Activated CD4-positive, CD25-positive, alpha-beta regulatory T cell (primary cell): ENCODE results near the gene FRS3.
"Not testable (repeated sequence)": the region's sequence is repeated elsewhere in the genome, so short reads cannot be mapped to it uniquely, and the experiment has no call there.

Experiments used
- DNase-seq, 4 experiments: peaks; one replicate each; lab custom pipeline; 2025; lab: John Stamatoyannopoulos, UW

FRS3 gene, protein sequence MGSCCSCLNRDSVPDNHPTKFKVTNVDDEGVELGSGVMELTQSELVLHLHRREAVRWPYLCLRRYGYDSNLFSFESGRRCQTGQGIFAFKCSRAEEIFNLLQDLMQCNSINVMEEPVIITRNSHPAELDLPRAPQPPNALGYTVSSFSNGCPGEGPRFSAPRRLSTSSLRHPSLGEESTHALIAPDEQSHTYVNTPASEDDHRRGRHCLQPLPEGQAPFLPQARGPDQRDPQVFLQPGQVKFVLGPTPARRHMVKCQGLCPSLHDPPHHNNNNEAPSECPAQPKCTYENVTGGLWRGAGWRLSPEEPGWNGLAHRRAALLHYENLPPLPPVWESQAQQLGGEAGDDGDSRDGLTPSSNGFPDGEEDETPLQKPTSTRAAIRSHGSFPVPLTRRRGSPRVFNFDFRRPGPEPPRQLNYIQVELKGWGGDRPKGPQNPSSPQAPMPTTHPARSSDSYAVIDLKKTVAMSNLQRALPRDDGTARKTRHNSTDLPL

DNA sequence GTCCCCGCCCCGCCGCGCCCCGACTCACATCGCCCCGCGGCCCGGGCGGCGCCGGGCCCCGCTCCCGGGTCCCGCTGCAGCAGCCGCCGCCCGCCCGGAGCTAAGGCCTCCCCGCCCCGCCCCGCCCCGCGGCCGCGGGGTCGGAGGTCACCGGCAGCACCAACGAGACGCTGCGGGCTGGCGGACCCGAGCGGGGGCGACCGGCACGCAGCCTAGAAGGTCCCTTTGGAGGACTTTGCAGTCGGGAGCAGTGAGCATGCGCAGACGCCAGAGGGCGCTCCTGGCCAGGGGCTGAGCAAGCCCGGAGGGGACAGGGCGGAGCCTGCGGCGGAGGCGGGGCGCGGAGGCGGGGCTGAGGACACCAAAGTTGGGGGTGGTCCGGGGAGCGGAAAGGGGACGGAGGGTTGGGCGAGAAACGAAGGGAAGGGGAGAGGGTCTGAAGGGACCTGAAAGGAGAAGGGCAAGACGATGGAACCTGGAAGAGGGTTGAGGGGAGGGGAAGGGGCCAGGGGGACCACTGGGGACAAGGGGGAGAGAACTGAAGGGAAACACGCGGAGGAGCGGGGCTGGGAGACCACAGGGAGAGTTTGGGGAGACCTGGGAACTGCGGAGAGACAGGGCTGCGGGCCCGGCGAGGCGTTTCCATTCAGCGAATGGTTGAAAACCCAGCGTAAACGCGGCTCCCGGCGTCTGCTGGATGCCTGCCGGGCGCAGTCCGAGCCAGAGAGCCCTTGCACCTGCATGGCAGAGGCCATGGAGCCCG is at the start of gene FRS3:
TSS of gene FRS3 (minus strand) at position 113 of the 763 bp plus-strand sequence. CDS start 2,913 bp downstream, outside the sequence.
- DNase-seq = peak; percentile 98 to 99 (median 98)

DNA sequence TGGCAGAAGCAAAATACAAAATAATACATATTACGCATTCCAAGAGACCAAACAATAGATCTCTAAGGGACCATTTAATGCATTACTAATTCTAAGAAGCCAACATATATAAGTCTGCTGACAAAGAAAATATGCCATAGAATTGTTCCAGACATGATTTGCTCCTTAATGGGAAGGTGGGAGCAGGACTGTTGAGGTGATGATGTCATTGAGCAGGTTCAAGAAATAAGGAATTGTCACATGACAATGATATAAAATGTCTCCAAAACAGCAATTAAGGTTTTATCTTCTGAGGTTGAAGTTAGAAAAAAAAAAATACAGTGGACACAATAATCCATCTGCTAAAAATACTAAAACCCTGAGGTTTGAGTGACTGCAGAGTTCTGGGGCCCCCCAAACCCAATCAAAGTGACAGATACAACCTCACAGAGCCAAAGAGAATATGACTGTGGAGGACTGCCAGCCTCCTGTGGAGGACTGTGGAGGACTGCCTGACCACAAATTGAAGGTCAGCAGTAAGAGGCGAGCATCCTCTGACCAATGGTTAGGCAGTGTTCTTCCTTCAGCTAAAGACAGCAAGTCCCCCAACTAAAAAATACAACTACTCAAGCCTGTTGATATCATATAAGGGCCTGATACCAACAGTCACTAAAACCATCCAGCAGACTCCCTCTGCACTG is 46.8 kb upstream of the FRS3 start:
- DNase-seq = no peak

DNA sequence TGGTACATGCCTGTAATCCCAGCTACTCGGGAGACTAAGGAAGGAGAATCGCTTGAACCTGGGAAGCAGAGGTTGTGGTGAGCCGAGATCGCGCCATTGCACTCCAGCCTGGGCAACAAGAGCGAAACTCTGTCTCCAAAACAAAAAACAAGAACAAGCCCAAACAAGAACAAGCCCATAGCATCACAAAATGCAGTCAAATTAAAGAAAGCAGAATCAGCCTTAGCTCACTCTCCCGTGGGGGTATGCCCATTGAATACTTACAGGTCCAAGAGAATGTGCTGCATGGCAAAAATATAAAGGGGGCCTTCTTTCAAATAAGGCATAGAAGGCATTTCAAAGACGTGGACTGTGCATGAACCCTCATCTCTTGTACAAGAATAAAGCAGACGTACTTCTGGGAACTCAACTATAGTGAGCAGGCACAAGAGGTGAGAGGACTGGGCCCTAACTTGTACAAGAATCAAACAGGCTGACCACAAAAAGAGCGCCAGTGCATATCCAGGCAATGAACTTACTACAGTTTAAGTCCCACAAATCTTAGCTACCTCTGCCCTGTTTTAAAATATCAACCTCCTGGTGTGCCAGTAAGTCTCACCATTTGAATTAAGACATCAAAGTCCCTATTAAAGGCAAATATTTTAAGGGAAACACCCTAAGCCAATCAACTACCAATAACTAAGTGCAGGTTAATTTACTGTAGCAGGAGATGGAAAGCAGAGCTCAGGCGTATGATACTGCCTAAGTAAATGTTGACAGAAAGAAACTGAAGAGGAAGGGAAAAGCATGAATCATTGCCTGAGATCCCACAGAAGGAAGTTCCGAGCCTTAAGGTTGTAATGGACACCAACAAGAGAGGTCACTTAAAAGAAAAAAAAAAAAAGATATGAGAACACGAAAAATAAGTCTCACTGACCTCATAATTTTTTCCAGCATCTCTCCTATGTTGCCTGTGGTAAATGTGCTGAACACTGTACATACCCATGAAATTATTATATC is 45.2 kb upstream of the FRS3 start:
- no peak for DNase-seq

DNA sequence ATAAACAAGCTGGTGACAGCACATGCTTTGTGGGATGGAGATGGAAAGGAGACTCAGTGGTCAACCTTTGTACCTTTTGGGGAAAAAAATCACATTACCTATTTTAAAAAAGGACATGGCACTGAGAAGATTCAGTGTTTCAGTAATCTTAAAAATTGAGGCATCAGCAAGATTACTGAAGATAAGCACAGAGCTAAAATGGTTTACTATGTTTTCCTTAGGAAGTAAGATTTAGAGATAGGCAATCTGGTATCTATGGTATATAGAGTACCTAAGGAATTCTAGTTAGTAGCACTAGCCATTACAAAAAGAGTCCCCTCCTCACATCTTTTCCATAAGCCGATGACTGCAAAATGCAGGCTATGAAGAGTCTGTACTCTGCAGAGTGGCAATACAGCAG is 43.5 kb upstream of the FRS3 start:
- DNase-seq = no peak

DNA sequence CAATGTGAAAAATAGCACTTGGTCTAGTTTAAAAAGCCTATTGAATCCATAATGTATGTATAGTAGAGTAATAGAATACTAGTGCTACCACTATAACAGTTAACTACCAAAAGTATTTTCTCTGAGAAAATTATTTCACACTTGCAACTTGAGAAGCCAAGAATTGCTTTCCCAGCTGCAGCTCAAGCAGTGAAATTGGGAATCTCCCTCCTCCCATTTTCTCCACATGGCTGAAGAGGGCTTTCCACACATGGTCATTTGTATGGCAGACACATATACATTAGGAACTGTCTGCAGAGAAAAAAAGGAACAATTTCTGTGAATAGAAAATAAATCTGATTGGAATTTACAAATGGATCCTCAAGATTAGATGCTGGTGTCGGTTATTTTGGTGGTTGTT is 42.3 kb upstream of the FRS3 start:
- no peak for DNase-seq

DNA sequence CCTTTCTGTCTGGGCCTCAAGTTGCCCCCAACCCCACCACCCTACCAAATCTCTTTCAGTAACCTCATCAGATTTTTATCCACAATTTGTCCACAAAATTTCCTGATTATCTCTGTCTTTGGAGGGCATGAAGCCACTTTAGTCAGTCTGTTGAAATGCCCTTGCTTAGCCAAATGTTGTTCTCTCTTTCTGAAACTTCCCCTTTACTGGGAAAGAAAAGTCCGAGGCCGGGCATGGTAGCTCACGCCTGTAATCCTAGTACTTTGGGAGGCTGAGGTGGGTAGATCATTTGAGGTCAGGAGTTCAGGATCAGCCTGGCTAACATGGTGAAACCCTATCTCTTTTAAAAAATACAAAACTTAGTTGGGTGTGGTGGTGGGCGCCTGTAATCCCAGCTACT is 41.6 kb upstream of the FRS3 start:
- no peak for DNase-seq

DNA sequence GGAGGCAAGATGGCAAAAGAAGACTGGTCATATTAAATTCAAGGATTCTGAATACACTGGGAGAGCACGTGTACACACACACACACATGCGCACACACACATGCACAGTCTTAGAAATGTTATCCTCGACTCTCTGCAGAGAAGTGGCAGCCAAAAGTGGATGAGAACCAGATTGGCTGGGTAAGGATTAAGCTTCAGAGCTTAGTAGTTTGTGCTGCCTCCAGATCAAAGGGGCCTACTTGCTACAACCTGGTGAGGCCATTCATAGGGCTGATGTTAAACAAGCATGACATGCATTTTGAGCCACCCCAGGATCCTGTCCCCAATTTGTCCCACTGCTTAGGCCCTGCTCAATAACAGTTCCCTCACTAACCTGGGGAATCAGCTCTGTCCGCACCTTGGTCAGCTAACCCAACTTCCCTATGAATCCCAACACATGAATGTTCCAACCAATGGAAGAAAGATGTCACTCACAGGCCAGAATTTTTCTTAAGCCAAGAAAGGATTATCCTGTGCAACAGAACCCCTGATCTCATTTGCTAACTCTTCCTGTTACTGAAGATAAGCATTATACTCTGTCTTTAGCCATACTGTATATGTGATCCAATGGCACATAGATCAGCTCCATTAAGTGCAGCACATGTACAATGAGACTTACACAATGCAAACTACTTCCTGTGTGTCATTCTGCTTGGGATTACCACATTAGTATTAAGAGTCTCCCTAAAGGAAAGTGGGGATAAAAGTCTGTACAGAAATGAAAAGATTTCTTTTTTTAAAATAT is 38.8 kb upstream of the FRS3 start:
- DNase-seq = no peak

DNA sequence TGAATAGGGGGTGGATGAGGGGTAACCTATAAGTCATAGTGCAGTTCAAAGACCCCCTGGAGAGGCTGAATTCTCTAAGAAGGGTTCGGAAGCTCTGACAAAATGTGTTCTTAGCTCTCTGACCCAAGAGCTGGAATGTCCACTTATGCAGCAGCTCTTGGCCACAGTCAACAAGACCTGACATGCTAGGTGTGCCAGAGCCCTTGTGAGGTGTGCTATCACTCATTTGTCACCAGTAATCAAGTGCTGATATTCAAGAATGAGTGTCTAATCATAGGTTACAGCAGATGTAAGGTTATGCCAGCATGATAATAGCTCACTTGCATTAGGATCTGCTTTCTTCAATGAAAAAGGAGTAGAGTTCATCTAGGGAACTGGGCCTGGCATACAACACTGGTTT is 35.9 kb upstream of the FRS3 start:
- no peak for DNase-seq

DNA sequence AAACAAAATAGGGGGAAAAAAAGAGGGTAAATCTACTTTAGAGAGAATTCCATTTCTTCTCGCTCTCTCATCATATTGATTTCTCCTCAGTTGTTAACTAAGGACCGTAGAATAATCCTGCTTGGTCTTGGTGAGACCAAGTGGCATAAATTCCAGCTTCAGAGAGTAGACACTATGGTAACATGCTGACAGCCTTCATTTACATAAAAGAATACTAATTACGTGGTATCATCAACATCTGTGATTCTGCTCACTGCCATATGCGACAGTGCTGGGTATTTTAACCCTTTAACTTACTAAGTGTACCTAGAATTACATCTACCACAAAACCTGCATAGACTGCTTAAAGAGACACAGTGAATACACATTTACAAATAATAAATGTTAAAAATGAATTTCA is 34.9 kb upstream of the FRS3 start:
- no peak for DNase-seq

DNA sequence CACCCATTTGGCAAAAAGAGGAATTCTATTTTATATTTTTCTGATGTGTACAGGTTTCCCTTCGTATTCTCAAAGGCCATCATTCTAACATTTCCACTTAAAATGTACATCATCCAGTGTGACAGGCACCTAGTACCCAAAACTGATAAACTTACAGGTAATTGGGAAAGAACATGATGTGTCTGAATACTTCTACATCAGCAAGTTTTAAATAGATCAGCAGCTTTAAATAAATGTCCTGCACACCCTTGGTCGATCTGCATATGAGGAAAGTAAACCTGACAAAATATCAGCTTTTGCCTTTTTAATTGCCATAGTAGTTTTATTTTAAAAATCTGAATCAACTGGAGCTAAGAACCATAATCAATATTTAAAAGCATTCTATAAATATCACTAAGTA is 34.3 kb upstream of the FRS3 start:
- DNase-seq = no peak

DNA sequence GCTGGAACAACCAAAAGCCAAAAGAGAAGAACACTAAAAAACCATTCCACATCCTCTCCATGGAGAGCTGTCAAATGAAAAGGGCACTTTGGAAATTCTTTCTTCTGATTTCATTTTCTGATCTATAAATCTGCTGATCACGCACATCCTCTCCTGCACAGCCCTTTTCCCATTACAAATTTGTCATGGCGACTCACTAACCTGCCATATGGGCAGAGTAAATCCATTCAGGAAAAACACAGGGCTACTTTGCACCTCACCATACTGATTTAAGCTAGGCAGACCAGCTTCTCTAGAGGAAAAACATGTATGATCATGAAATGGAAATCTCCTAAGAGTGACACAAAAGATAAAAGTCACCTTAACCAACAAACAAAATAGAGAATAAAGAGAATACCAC is 33.8 kb upstream of the FRS3 start:
- no peak for DNase-seq

DNA sequence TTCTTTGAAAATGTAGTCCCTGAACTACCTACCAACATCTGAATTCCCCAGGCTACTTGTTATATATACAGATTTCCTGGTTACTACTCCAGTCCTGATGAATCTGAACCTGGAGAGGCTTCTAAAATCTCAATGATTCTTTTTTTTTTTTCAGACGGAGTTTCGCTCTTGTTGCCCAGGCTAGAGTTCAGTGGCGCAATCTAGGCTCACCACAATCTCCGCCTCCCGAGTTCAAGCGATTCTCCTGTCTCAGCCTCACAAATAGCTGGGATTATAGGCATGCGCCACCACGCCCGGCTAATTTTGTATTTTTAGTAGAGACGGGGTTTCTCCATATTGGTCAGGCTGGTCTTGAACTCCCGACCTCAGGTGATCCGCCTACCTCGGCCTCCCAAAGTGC is 32.2 kb upstream of the FRS3 start:
- DNase-seq = not testable (repeated sequence)

DNA sequence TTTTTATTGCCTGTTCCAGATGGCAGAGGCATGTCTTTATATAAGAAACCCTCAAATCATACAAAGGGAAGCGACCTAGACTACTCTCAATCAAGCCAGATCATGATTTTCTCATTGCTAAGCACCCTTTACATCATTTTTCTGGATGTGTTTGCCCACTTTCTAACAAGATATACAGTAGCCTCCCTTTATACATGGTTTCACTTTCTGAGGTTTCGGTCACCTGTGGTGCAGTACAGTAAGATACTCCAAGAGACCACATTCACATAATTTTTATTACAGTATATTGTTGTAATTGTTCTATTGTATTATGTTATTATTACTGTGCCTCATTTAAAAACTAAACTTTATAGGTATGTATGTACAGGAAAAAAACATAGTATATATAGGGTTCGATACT is 31.4 kb upstream of the FRS3 start:
- DNase-seq = no peak

DNA sequence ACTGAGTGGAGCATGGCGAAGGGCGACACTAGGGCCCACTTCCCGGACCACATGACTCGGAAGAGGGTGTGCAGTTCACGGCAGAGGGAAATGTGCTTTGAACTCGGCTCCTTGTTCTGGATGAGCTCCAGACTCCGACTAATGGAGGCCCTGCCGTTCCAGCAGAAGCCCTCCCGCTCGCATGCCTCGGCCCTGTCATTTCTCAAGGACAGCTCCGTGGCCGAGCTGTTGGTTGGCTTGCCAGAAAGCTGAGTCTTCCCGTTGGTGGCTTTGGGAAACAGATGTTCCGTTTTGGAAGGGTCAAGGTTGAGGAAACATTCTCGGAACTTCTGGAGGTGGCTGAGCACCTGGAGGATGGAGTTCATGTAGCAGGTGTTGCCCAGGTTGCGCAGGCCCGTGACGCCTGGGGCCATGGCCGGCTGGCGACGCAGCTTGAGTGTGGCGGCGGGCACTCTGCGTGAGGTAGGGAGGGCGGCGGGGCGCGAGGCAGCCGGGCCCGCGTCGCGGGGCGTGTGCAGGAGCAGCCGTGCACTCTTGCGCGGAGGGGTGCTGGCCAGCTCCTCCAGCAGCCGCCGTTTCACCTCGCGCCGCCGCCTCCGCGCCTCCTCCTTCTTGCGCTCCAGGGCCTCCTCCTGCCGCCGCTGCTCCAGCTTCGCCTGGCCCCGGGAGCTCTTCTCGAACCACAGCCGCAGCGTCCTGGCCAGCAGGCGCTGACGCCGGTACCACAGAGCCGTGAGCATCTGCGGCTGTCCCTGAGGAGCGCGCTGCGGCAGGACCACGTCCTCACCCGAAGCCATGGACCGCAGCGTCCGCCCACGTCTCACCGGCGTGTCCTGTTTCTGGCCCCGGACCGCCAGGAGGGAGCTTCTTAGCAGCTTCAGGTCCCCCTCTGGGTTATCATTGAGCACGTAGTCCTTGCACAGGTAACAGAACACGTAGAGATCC is 26.4 kb upstream of the FRS3 start:
- no peak for DNase-seq

DNA sequence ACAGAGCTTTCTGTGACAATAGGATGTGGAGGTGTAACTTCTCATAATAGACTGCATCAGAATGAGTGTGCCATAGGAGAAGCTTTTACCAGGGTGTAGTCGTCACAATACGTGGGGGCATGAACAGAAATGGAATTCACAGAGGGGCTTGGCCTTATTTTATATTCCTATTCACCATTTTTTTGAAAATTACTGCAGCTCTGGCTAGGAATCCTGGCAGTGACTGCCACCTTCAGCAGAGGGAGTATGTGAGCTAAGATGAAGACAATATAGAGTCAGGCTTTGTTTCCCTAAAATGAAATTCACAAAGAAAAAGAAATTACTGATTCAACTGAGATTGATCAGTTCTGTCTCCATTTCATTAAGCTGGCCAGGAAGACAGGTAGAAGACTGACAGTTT is 21.7 kb upstream of the FRS3 start:
- DNase-seq = no peak

DNA sequence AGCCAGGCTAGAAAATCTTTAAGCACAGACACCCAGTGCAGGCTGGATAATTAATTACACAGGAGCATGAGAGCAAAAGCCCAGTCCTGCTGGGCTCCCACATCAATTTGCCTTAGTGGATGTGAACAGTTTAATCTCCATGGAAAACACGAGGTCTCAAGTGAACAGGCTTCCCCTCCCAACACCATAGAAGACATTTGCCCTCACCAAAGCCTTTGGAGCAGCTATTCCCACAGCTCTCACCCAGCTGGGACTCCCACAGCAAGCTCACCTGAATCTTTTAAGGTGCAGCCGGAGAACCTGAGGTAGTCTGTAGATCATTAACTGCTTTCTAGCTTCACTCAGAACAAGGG is 19.8 kb upstream of the FRS3 start:
- DNase-seq = no peak

DNA sequence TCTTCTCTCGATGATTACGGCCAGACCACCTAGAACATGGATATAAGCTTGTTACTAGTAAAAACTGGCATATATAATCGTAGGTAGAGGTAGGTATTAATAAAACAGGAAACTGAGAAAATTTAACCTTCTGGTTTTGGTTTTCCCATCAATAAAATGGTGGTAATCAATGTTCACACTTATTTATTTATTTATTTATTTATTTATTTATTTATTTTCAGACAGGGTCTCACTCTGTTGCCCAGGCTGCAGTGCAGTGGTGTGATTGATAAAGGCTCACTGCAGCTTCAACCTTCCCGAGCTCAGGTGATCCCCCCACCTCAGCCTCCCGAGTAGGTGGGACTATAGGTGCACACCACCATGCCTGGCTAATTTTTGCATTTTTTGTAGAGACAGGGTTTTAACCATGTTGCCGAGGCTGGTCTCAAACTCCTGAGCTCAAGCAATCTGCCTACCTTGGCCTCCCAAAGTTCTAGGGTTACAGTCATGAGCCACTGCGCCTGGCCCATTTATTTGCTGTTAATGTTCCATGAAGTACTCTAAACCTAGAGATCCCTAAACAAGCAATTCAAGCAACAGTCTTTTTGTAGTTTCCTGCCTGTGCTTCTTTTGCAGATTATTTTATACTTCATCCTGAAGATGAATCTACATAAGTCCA is 19.3 kb upstream of the FRS3 start:
- no peak for DNase-seq

DNA sequence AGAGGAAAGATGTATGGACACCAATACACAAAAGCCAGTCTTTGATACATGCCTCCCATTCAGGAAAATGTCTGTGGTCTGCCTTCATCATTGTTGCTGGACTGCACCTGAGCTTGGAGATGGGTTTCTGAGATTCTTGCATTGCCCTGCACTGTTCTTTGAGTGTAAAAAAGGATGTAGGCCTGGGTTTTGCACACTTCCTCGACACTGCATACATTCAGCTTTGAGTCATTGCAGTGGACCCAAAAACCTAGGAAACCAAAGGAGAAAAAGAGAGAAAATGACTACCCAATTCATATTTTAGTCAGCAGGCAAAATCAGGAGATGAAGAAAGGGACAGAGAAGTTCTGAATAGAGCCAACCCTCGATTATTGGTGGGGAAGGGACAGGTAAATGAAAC is 16.8 kb upstream of the FRS3 start:
- DNase-seq = no peak

DNA sequence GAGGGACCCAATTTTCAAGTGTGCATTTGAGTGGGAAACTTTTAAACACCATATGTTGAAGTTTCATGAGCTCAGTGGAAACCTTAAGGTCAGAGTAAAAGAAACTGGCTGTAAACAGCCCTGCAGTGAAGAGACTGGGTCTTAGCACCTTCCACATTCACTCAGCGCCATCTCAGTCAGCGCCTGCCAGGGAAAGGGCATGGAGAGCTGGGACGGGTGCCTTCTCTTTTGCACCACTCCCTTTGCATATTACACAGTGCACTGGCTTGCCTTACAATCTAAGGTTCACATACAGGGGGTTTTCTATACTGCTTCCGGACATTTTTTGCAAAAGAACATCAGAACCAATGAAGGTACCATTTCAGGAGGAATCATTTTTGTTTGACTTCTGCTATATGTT is 12.3 kb upstream of the FRS3 start:
- no peak for DNase-seq
